Astrocyte (in vitro differentiated cells and primary cell): Measurements from ENCODE around the gene ANXA10. TPM values are rescaled to one million over a fixed set of nuclear protein-coding genes. Genes with fewer than 3 reads are reported as not detected.
A peak's percentile ranks its signal among the peaks of the same experiment; 100 is the strongest.
"Not testable (repeated sequence)": the region's sequence is repeated elsewhere in the genome, so short reads cannot be mapped to it uniquely, and the experiment has no call there.

Experiments used
- DNase-seq: peaks from one replicate; pipeline ENCODE4 v3.0.0-alpha.2; 2010; ENCODE audit warnings: low read depth
- FAIRE-seq: peaks from 2 replicates; lab custom pipeline; 2011; peaks lifted over from hg19 to GRCh38; lab: Jason Lieb, UNC
- H2AFZ ChIP-seq: 2 replicates; pipeline ENCODE4 v1.6.0; 2012; ENCODE audit warnings: low read depth, low read length, inconsistent platforms
- H3K27ac ChIP-seq: 2 replicates; pipeline ENCODE4 v1.5.1; 2011; ENCODE audit warnings: low read depth, low read length, inconsistent platforms
- H3K27me3 ChIP-seq: 2 replicates; pipeline ENCODE4 v1.6.0; 2011; ENCODE audit warnings: low read length, inconsistent platforms; ENCODE audit not compliant: insufficient read depth
- H3K36me3 ChIP-seq: 2 replicates; pipeline ENCODE4 v1.5.1; 2011; ENCODE audit warnings: low read length, inconsistent platforms; ENCODE audit not compliant: insufficient read depth
- H3K4me1 ChIP-seq: 2 replicates; pipeline ENCODE4 v1.5.1; 2011; ENCODE audit warnings: low read length, inconsistent platforms; ENCODE audit not compliant: insufficient read depth
- H3K4me2 ChIP-seq: 2 replicates; pipeline ENCODE4 v1.6.0; 2012; ENCODE audit warnings: low read length, inconsistent platforms
- H3K4me3 ChIP-seq: 2 replicates; pipeline ENCODE4 v1.5.1; 2011; ENCODE audit warnings: low read depth, mild to moderate bottlenecking, low read length, inconsistent platforms; ENCODE audit not compliant: insufficient read depth
- H3K79me2 ChIP-seq: 2 replicates; pipeline ENCODE4 v1.6.0; 2012; ENCODE audit warnings: mild to moderate bottlenecking, low read length, inconsistent platforms; ENCODE audit not compliant: insufficient read depth
- H3K9ac ChIP-seq: 2 replicates; pipeline ENCODE4 v1.6.0; 2012; ENCODE audit warnings: mild to moderate bottlenecking, low read length, inconsistent platforms
- H3K9me3 ChIP-seq: 2 replicates; pipeline ENCODE4 v1.5.1; 2012; ENCODE audit warnings: low read depth, mild to moderate bottlenecking, low read length, inconsistent platforms; ENCODE audit not compliant: insufficient read depth
- H4K20me1 ChIP-seq: 2 replicates; pipeline ENCODE4 v1.6.0; 2012; ENCODE audit warnings: low read length, inconsistent platforms; ENCODE audit not compliant: insufficient read depth
- H3K27ac Mint-ChIP-seq: one replicate; pipeline ENCODE4 v1.8.0; 2021; ENCODE audit warnings: mild to moderate bottlenecking, mixed read lengths; ENCODE audit not compliant: unreplicated experiment
- H3K27me3 Mint-ChIP-seq: one replicate; pipeline ENCODE4 v1.8.0; 2021; ENCODE audit warnings: low read depth, mixed read lengths; ENCODE audit not compliant: unreplicated experiment
- H3K36me3 Mint-ChIP-seq: one replicate; pipeline ENCODE4 v1.8.0; 2021; ENCODE audit warnings: low read depth, mixed read lengths; ENCODE audit not compliant: unreplicated experiment
- H3K4me1 Mint-ChIP-seq: one replicate; pipeline ENCODE4 v1.8.0; 2021; ENCODE audit warnings: low read depth, mixed read lengths; ENCODE audit not compliant: unreplicated experiment
- H3K4me3 Mint-ChIP-seq: one replicate; pipeline ENCODE4 v1.8.0; 2021; ENCODE audit warnings: mild to moderate bottlenecking, moderate library complexity, mixed read lengths; ENCODE audit not compliant: unreplicated experiment
- H3K9me3 Mint-ChIP-seq: one replicate; pipeline ENCODE4 v1.8.0; 2021; ENCODE audit warnings: mild to moderate bottlenecking, mixed read lengths; ENCODE audit not compliant: unreplicated experiment
- CTCF ChIP-seq: IDR thresholded peaks from 2 replicates; pipeline ENCODE4 v1.5.1; 2011; ENCODE audit warnings: low read depth, mild to moderate bottlenecking, inconsistent platforms, low read length, moderate library complexity; ENCODE audit not compliant: insufficient read depth
- EZH2 ChIP-seq: IDR thresholded peaks from 2 replicates; pipeline ENCODE4 v1.6.1; 2012; ENCODE audit warnings: mild to moderate bottlenecking, low read length, inconsistent platforms; ENCODE audit not compliant: insufficient read depth
- total RNA-seq: library from RNA; stranded (reverse); gene quantifications from 2 replicates; pipeline ENCODE4 v1.2.1, GENCODE V29; 2021

ANXA10 gene
- total RNA-seq, 1 donor from 2014 or later = not detected

DNA sequence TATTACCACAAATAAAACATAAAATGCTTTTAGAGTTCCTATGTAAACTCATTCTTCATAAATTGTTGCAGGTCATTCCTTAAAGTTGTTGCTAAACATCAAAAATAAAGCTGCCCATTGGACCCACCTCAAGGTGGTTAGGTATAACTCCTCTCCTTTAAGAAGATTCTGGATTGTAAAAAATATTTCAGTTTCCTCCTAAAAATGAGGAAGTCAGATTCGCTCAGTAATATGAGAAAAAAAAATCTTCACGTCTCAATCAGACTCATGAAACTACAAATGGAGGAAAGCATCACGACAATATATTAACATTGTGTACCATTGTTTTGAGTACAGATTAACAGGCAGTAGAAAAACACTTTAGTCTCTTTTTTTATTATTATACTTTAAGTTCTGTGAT lies 120.3 kb downstream of the ANXA10 start:
- H4K20me1 ChIP-seq = no peaks in the 10 kb centered on the region
- TF ChIP-seq CTCF (no peak), EZH2 (no peak)
- FAIRE-seq (no peak), DNase-seq (no peak)
- H3K4me3 ChIP-seq = no peak overlapping the region
- no peaks in the 10 kb centered on the region for H3K36me3 ChIP-seq
- peaks cover 13% of the 10 kb centered on the region for H3K9me3 Mint-ChIP-seq
- no peaks in the 10 kb centered on the region for H3K4me1 Mint-ChIP-seq
- no peak overlapping the region for H3K9ac ChIP-seq
- peaks cover 3% of the 10 kb centered on the region for H3K27me3 Mint-ChIP-seq
- peaks cover 41% of the 10 kb centered on the region for H3K36me3 Mint-ChIP-seq
- H2AFZ ChIP-seq = no peak overlapping the region
- H3K27me3 ChIP-seq = no peaks in the 10 kb centered on the region
- no peaks in the 10 kb centered on the region for H3K4me1 ChIP-seq
- H3K9me3 ChIP-seq = no peaks in the 10 kb centered on the region
- H3K27ac Mint-ChIP-seq = no peak overlapping the region
- no peaks in the 10 kb centered on the region for H3K79me2 ChIP-seq
- H3K4me3 Mint-ChIP-seq = no peak overlapping the region
- H3K4me2 ChIP-seq = no peak overlapping the region
- H3K27ac ChIP-seq = no peak overlapping the region

- H3K4me3 ChIP-seq, H3K27ac Mint-ChIP-seq, H3K27me3 Mint-ChIP-seq, H3K79me2 ChIP-seq, FAIRE-seq, H3K4me3 Mint-ChIP-seq, H3K9me3 ChIP-seq, H3K4me1 Mint-ChIP-seq, H3K27ac ChIP-seq, H2AFZ ChIP-seq, H3K36me3 ChIP-seq, H3K4me2 ChIP-seq, H3K27me3 ChIP-seq, H4K20me1 ChIP-seq, H3K4me1 ChIP-seq, H3K9ac ChIP-seq: not testable (repeated sequence)
- peak; percentile 23 for DNase-seq
- peaks cover 41% of the 10 kb centered on the region for H3K36me3 Mint-ChIP-seq
- peaks cover 13% of the 10 kb centered on the region for H3K9me3 Mint-ChIP-seq
Measured at GRCh38 chr4:168213511-168213910, 121.2 kb downstream of the ANXA10 start.

DNA sequence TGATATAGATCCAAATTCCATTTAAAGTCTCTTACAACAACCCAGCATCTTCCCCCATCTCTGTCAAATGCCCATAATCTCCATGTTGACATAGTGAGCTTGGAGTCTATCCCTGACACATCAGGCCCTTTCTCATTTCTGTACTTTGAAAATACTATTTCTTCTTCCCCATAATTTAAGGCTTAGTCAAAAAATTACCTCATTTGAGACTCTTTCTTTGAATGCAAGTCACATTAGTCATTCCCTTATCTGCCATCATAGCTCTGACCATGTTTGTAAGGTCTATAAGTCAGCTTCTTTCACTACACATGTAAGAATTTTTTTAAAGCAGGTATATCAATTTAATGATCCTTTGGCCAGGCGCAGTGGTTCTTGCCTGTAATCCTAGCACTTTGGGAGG lies 126.3 kb downstream of the ANXA10 start:
- Histone ChIP-seq H3K36me3 (no peaks in the 10 kb centered on the region), H3K4me3 (no peak overlapping the region), H4K20me1 (no peaks in the 10 kb centered on the region), H3K27me3 (no peaks in the 10 kb centered on the region), H3K9me3 (no peaks in the 10 kb centered on the region), H3K79me2 (no peaks in the 10 kb centered on the region), H2AFZ (no peak overlapping the region), H3K9ac (peak overlapping the region; percentile 13), H3K4me2 (peak overlapping the region; percentile 47), H3K4me1 (peaks cover 29% of the 10 kb centered on the region), H3K27ac (peak overlapping the region; percentile 70)
- Mint-ChIP-seq H3K27ac (peak overlapping the region; percentile 37), H3K9me3 (peaks cover 6% of the 10 kb centered on the region), H3K4me3 (no peak overlapping the region), H3K36me3 (peaks cover 33% of the 10 kb centered on the region), H3K27me3 (no peaks in the 10 kb centered on the region), H3K4me1 (peaks cover 14% of the 10 kb centered on the region)
- peak; percentile 85 for FAIRE-seq
- TF ChIP-seq EZH2 = no peak
- DNase-seq = peak; percentile 95
